IMR-90 (cell line): Measurements from ENCODE around the gene STX7.

ENCODE experiments used
- CHD1 ChIP-seq: IDR thresholded peaks from 2 replicates; pipeline ENCODE4 v1.6.1; 2012; ENCODE audit warnings: low read depth, low read length, improper control_type of control experiment
- POLR2A ChIP-seq: IDR thresholded peaks from 2 replicates; pipeline ENCODE4 v1.6.1; 2012; ENCODE audit warnings: mild to moderate bottlenecking, low read depth, low read length
- RFX5 ChIP-seq: IDR thresholded peaks from 2 replicates; pipeline ENCODE4 v1.8.0; 2012; ENCODE audit warnings: low read depth, mild to moderate bottlenecking, low read length, moderate library complexity
- TF ChIP-seq, protein P1 (sequence below): conservative IDR thresholded peaks from 2 replicates; pipeline ENCODE4 v1.5.1; 2012; ENCODE audit warnings: mild to moderate bottlenecking, low read depth, low read length, improper control_type of control experiment
- TF ChIP-seq, protein P2 (sequence below): fragments of 150-350 bp; IDR thresholded peaks from 2 replicates; pipeline ENCODE4 v1.6.1; 2017; ENCODE audit warnings: mild to moderate bottlenecking, antibody characterized with exemption, low read length, low read depth

DNA sequence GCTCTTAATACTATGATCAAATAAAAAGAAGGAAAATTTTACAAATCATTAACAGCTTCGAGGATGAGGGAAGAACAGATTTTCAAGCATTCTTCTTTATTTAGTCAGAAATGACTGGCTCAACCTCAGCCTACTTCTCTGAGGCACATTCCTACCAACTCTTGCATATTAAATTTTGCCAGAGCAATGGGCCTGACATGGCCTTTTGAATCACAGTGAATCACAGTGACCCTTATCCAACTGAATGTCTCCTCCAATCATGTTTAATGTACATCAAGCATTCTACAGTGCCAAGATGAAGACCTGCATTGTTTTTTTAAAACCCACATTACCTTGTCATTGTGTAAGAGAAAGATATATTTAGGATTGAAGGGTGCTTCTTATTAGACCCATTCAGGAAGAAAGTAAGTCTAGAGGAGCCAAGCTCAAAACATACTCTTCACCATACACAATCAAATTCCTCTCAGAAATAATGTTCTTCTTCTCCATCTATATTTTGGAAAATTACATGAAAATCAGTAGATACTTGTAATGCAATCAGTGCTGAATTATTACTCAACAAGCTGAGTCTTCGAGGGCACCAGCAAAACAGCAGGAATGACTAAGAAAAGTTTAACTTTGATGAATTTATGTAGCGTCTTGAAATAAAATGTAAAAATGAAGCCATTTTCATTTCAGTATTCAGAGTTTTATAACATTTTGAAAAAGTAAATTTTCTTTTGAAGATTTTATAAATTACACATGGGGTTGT lies 67.5 kb downstream of the STX7 start:
- TF ChIP-seq, protein P1, sequence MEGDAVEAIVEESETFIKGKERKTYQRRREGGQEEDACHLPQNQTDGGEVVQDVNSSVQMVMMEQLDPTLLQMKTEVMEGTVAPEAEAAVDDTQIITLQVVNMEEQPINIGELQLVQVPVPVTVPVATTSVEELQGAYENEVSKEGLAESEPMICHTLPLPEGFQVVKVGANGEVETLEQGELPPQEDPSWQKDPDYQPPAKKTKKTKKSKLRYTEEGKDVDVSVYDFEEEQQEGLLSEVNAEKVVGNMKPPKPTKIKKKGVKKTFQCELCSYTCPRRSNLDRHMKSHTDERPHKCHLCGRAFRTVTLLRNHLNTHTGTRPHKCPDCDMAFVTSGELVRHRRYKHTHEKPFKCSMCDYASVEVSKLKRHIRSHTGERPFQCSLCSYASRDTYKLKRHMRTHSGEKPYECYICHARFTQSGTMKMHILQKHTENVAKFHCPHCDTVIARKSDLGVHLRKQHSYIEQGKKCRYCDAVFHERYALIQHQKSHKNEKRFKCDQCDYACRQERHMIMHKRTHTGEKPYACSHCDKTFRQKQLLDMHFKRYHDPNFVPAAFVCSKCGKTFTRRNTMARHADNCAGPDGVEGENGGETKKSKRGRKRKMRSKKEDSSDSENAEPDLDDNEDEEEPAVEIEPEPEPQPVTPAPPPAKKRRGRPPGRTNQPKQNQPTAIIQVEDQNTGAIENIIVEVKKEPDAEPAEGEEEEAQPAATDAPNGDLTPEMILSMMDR, result no peak
- no peak for TF ChIP-seq POLR2A
- TF ChIP-seq, protein P2, sequence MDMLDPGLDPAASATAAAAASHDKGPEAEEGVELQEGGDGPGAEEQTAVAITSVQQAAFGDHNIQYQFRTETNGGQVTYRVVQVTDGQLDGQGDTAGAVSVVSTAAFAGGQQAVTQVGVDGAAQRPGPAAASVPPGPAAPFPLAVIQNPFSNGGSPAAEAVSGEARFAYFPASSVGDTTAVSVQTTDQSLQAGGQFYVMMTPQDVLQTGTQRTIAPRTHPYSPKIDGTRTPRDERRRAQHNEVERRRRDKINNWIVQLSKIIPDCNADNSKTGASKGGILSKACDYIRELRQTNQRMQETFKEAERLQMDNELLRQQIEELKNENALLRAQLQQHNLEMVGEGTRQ, result no peak
- TF ChIP-seq CHD1, result no peak
- 0 out of 2 replicates have a peak, but pooled peaks have one; percentile 25 for TF ChIP-seq RFX5
